Activated CD4-positive, CD25-positive, alpha-beta regulatory T cell treated with anti-CD3 and anti-CD28 coated beads, Interleukin-2, amount 50 U/mL, for 72 hours (primary cell): ENCODE data around the gene PDE4C.

Source experiments
- DNase-seq: peaks from one replicate; pipeline ENCODE4 v3.0.0; 2021

Gene PDE4C

GRCh38 chr19:18253716-18254115 lies 27.5 kb upstream of the PDE4C start:
- DNase-seq: no peak

DNA sequence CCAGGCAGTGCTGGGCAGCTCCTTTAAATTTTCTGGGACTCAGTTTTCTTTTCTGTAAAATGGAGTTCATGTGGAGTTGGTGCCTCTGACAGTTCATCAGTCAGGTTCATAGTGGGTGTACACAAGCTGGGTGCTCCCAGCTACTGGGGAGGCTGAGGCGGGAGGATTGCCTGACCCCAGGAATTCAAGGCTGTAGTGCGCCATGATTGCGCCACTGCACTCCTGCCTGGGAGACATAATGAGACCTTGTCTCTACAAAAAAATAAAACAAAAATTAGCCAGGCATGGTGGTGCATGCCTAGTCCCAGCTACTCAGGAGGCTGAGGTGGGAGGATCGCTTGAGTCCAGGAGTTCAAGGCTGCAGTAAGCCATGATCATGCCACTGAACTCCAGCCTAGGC lies 26.9 kb upstream of the PDE4C start:
- no peak for DNase-seq

DNA sequence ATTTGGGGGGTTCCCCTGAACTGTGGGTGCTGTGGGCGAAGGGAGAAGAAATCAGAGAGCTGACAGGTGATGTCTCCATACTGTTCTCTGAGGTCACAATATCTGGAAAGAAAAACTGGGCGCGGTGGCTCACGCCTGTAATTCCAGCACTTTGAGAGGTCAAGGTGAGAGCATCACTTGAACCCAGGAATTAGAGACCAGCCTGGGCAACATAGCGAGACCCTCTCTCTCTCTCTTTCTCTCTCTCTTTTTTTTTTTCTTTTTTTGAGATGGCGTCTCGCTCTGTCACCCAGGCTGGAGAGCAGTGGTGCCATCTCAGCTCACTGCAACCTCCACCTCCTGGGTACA lies 26.1 kb upstream of the PDE4C start:
- DNase-seq: no peak

DNA sequence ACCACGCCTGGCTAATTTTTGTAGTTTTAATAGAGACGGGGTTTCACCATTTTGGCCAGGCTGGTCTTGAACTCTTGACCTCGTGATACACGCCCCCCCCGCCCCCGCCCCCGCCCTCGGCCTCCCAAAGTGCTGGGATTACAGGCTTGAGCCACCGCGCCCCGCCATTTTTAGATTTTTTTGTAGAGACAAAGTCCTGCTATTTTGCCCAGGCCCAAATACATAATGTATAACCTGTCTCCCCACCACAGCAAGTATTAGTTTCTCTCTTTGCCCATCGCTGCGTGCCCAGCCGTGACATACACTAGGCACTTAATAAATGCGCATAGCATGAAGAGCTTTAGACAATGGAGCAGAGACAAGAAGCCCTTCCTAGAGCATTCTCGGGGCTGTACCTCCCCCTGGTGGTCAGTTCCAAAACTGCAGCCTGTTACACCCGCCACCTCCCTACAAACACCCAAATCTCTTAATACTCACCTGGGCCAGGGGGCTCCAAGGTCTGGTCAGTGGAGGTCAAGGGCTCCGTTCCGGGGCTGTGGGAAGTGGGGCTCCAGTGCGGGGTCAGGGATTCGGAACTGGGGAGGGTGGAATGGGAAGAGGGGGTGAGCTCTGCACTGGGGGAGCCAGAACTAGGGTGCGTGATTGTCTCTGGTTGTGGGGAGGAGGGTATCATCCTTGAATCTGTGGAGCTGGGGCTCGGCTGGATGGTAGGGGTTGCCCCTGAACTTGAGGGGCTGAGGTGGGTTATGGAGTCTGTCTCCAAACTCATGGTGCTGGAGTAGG lies 25.5 kb upstream of the PDE4C start:
- peak; percentile 89 for DNase-seq

GRCh38 chr19:18249834-18250233 lies 23.6 kb upstream of the PDE4C start:
- no peak for DNase-seq

- no peak for DNase-seq
Measured at GRCh38 chr19:18245297-18245696, 19.1 kb upstream of the PDE4C start.

DNA sequence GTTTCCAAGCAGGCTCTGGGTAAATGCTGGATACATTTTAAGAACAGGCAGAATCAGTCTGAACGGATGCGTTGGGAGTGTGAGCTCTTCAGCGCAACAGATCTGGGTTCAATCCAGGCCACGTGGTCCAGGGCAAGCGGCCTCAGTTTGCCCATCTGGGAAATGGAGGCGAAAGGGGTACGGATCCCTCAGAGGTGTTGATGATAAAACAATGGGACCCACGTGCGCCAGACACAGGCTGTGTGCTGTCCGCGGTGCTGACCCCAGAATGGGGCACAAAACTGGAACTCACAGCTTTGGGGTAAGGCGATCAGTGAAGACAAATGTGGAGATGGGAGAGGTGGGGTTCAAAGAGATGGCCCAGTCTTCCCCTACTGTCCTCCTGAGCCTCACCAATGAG lies 13.1 kb upstream of the PDE4C start:
- DNase-seq: no peak

DNA sequence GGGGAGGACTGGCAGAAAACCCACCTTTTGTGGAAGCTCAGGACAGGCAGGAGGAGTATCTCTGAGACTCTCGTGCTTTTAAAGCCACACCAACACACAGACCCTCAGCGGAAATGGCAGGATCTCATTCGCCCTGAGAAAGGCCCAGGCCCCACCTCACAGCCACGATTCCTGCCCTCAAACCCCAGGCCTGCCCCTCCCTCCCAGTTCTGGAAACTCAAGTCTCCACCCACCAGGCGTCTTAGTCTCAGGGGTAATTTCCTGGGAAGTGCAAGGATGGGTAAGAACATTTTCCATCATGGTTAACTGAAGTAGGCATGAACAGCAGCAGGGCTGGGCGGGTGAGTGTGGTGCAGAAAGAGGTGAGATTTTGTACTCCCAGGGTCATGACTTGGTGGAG lies 8.0 kb upstream of the PDE4C start:
- no peak for DNase-seq

GRCh38 chr19:18233224-18233825 lies 7.1 kb upstream of the PDE4C start:
- peak; percentile 55 for DNase-seq

- DNase-seq: no peak
Measured at GRCh38 chr19:18232540-18233223, 6.4 kb upstream of the PDE4C start.

- no peak for DNase-seq
Measured at GRCh38 chr19:18231775-18232174, 5.5 kb upstream of the PDE4C start.

- DNase-seq: no peak
Measured at GRCh38 chr19:18230941-18231734, 4.9 kb upstream of the PDE4C start.

- no peak for DNase-seq
Measured at GRCh38 chr19:18229915-18230314, 3.7 kb upstream of the PDE4C start.

DNA sequence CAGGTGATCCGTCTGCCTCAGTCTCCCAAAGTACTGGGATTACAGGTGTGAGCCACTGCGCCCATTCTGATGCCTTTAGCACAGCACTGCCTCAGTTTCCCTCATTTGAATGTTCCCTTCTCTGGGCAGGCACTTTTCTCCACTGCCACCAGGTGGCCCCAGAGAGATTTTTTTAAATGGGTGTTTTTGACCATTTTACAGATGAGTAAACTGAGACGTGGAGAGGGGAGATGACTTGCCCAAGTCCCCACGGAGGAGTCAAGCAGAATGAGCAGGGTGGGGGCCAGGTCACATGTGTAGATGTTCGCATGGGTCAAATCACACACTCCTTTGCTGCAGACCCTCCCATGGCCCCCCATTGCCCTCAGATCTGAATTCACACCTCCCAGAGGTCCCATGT lies 3.2 kb upstream of the PDE4C start:
- no peak for DNase-seq

DNA sequence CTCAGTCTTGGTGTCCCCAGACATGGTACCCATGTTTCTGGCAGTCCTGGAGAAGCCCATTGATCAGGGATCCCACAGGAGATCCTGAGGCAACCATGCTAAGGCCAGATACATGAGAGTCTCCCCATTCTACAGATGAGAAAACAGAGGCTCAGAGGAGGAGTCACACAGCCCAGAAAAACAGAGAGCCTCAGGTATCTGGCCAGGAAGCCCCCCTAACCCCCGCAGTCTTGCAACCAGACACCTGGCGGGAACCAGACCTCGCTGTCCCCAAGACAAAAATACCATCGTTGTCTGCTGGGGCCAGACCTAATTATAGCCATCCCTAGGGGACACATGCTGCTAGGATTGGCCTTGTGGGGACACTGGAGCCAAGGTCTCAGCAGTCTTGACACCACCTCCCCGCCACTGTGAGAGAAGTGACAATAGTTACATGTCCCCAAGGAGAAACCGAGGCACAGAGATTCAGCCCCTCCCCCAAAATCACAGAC lies 1.6 kb upstream of the PDE4C start:
- DNase-seq: no peak

DNA sequence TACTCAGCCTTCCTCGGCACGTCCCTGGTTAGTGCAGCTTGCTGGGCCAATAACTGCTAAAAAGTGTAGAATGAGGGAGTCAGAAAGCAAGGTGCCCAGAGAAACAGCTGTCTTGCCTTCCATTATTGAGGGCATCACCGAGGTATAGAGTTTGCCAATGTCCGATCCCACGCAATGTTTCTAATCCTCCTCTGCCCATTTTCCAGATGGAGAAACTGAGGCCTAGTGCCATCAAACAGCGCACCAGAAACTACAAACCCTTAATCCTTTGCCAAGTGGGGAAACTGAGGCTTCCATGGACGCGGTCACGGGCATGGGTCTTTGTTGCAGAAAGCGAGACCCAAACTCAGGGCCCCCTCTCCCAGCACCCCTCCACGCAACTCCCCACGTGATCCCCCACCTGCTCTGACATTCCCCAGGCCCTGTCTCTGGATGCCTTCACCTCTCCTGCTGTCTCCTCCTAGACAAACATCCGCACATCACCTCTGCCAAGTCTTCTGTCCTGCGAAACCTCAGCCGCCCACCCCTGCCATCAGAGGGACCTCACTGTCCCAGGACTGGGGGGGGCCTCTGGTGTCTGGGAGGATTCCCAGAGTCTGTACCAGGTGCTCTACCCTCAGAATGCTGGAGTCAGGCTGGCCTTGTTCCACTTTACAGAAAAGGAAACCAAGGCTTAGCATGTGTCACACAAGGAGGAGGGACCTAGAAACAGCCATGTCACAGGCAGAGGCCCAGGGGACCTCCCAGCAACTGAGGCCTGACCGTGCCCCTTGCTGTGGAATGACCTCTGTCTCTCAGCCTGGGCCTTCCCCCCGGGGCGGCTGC lies 930 bp upstream of the PDE4C start:
- no peak for DNase-seq

DNA sequence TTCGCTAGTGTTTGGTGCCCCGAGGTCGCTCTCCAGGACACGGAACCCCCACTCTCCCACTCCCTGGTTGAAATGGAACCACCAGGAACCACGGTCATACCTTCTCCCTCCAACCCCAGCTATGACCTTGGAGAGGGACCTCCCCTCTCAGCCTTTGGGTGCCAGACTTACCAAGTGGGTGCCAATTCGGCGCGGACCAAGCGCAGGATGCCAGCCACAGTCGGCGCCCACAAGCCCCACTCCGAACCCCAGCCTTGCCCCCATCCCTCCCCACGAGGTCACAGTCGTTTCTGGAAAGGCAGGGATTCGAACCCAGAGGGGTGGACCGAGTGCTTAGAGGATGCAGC lies 910 bp downstream of the PDE4C start:
- no peak for DNase-seq

GRCh38 chr19:18224525-18225354 lies 1.5 kb downstream of the PDE4C start:
- DNase-seq: peak; percentile 94

DNA sequence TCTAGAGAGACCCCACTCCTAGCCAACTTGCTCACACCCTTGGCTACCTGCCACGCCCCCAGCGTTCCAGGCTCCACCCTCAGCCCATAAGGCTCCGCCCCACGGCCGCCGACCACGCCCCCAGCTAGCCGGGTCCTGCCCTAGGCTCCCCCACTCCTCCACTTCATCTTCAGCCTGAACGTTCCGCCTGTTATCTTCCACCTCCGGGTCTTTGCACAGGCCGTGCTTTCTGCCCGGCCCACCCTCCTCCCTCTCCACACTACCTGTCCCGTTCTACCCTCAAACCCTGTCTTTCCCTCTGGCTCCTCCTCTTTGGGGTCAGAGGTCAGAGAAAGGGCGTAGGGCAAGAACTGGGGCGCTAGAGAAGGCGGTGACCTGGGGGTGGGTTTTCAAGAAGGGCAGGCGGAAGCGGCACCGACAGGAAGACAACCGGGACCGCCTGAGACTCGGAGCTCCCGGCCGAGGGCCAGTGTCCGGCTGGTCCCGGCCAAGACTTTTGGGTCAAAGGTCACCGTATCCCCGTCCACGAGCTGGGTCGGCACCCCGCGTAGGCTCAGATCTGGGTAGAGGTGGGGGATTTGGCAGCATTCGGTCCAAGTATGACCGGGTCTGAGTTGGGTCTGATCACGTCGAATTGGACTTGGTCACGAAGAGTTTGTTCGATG lies 2.2 kb downstream of the PDE4C start:
- DNase-seq: peak; percentile 66

GRCh38 chr19:18221815-18222725 lies 4.2 kb downstream of the PDE4C start:
- no peak for DNase-seq
